ENCODE measurements around the gene MLH1.

DNA sequence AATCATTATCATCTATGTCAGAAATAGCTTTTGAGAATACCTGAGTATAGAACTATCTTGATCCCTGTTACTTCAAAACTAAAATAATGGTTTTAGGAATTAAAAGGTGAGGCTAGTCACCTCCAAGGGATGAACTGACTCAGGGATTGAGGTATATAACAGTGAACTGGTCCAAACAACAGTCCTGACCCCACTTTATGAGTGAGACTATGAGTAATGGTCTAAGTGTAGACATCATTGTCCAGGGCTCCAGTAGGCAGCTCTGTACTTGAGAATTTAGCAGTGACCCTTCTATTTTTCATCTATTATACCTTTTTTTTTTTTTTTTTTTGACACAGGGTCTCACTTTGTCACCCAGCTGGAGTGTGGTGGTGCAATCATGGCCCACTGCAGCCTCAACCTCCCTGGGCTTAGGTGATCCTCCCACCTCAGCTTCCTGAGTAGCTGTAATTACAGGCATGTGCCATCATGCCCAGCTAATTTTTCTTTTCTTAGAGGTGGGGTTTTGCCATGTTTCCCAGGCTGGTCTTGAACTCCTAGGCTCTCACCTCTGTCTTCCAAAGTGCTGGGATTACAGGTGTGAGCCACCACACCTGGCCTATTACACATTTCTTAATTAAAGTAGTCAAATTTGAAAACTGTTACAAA, 36.3 kb downstream of the MLH1 start:
- TF ChIP-seq, protein P1, sequence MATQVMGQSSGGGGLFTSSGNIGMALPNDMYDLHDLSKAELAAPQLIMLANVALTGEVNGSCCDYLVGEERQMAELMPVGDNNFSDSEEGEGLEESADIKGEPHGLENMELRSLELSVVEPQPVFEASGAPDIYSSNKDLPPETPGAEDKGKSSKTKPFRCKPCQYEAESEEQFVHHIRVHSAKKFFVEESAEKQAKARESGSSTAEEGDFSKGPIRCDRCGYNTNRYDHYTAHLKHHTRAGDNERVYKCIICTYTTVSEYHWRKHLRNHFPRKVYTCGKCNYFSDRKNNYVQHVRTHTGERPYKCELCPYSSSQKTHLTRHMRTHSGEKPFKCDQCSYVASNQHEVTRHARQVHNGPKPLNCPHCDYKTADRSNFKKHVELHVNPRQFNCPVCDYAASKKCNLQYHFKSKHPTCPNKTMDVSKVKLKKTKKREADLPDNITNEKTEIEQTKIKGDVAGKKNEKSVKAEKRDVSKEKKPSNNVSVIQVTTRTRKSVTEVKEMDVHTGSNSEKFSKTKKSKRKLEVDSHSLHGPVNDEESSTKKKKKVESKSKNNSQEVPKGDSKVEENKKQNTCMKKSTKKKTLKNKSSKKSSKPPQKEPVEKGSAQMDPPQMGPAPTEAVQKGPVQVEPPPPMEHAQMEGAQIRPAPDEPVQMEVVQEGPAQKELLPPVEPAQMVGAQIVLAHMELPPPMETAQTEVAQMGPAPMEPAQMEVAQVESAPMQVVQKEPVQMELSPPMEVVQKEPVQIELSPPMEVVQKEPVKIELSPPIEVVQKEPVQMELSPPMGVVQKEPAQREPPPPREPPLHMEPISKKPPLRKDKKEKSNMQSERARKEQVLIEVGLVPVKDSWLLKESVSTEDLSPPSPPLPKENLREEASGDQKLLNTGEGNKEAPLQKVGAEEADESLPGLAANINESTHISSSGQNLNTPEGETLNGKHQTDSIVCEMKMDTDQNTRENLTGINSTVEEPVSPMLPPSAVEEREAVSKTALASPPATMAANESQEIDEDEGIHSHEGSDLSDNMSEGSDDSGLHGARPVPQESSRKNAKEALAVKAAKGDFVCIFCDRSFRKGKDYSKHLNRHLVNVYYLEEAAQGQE (IDR thresholded peaks at IDR 0.05; ENCODE audit: low read depth, low read length), result no peak
- TF ChIP-seq TCF12 (IDR thresholded peaks at IDR 0.05) (no peak), POLR2AphosphoS5 (IDR thresholded peaks at IDR 0.05; ENCODE audit: low read depth, low read length) (no peak), YY1 (IDR thresholded peaks at IDR 0.05; ENCODE audit: low read depth) (no peak), TAF1 (IDR thresholded peaks at IDR 0.05; ENCODE audit: borderline replicate concordance, low read depth, low read length) (no peak), FOSL2 (IDR thresholded peaks at IDR 0.05; ENCODE audit: borderline replicate concordance, low read depth) (no peak), EP300 (IDR thresholded peaks at IDR 0.05; ENCODE audit: borderline replicate concordance in 1 of 2, low read depth in 1 of 2, low read length in 1 of 2) (no peak), SIN3A (IDR thresholded peaks at IDR 0.05; ENCODE audit: borderline replicate concordance, low read depth, low read length) (no peak), GATA2 (CRISPR knock-in tag; IDR thresholded peaks at IDR 0.05) (no peak)
- TF ChIP-seq, protein P2, sequence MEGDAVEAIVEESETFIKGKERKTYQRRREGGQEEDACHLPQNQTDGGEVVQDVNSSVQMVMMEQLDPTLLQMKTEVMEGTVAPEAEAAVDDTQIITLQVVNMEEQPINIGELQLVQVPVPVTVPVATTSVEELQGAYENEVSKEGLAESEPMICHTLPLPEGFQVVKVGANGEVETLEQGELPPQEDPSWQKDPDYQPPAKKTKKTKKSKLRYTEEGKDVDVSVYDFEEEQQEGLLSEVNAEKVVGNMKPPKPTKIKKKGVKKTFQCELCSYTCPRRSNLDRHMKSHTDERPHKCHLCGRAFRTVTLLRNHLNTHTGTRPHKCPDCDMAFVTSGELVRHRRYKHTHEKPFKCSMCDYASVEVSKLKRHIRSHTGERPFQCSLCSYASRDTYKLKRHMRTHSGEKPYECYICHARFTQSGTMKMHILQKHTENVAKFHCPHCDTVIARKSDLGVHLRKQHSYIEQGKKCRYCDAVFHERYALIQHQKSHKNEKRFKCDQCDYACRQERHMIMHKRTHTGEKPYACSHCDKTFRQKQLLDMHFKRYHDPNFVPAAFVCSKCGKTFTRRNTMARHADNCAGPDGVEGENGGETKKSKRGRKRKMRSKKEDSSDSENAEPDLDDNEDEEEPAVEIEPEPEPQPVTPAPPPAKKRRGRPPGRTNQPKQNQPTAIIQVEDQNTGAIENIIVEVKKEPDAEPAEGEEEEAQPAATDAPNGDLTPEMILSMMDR (IDR thresholded peaks at IDR 0.05), result no peak
- TF ChIP-seq, protein P3, sequence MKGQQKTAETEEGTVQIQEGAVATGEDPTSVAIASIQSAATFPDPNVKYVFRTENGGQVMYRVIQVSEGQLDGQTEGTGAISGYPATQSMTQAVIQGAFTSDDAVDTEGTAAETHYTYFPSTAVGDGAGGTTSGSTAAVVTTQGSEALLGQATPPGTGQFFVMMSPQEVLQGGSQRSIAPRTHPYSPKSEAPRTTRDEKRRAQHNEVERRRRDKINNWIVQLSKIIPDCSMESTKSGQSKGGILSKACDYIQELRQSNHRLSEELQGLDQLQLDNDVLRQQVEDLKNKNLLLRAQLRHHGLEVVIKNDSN (IDR thresholded peaks at IDR 0.05; ENCODE audit: borderline replicate concordance, low read depth), result no peak
- TF ChIP-seq, protein P4, sequence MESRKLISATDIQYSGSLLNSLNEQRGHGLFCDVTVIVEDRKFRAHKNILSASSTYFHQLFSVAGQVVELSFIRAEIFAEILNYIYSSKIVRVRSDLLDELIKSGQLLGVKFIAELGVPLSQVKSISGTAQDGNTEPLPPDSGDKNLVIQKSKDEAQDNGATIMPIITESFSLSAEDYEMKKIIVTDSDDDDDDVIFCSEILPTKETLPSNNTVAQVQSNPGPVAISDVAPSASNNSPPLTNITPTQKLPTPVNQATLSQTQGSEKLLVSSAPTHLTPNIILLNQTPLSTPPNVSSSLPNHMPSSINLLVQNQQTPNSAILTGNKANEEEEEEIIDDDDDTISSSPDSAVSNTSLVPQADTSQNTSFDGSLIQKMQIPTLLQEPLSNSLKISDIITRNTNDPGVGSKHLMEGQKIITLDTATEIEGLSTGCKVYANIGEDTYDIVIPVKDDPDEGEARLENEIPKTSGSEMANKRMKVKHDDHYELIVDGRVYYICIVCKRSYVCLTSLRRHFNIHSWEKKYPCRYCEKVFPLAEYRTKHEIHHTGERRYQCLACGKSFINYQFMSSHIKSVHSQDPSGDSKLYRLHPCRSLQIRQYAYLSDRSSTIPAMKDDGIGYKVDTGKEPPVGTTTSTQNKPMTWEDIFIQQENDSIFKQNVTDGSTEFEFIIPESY (IDR thresholded peaks at IDR 0.05; ENCODE audit: borderline replicate concordance, low read depth), result no peak
